HG02759 (cell line): ENCODE data around the gene DYNC1I1.

Experiments used
- ATAC-seq: cut with Tn5 transposase; IDR thresholded peaks from one replicate; pipeline ENCODE4 v1.9.1; 2021; ENCODE audit warnings: mild to moderate bottlenecking, moderate library complexity; ENCODE audit not compliant: unreplicated experiment

DYNC1I1 gene

DNA sequence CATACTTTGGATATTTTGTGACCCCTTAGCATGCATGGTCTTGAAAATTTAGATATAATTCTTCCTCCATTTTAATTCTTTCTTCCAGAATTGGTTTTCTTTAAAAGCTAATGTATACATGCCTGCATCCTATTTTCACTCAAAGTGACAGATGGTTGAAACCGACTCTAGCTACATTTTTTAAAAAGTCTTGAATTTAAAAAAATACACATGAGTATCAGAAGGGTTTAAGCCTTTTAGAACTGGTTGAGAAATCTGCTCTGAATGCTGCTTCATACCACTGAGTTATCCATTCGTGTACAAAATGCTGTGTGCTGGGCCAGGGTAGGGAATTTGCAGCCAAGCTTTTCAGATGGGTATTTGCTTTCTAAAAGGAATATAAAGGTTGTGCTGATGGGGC, 16.5 kb downstream of the DYNC1I1 start:
- ATAC-seq = no peak

GRCh38 chr7:95793658-95794057, 21.3 kb downstream of the DYNC1I1 start:
- ATAC-seq = no peak

DNA sequence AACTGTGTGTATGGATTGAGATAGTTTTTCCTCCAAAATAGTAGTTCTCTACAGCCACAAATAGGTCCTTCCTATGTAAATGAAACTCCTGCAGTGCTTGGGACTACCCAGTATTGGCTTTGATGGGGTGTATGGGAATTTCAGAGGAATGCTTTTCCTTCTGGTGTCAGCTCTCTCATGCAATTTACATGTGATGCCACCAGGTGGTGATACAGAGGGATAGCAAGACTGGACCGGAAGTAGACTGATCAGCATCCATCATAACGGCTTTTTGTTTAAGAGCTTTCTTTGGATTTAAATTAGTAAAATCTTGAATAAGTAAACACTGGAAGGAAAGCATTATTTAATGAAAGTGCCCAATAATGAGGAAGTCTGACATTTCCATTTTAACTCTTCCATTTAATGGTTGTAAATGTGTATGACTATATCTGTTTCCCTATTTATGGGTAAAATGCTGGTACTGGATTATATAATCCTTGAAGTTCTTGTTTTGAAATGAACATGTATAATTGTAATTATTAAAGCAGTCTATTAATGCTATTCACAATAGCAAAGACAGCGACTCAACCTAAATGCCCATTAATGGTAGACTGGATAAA, 22.7 kb downstream of the DYNC1I1 start:
- ATAC-seq = no peak

GRCh38 chr7:95796617-95797016, 24.3 kb downstream of the DYNC1I1 start:
- no peak for ATAC-seq

GRCh38 chr7:95798401-95798930, 26.1 kb downstream of the DYNC1I1 start:
- no peak for ATAC-seq

DNA sequence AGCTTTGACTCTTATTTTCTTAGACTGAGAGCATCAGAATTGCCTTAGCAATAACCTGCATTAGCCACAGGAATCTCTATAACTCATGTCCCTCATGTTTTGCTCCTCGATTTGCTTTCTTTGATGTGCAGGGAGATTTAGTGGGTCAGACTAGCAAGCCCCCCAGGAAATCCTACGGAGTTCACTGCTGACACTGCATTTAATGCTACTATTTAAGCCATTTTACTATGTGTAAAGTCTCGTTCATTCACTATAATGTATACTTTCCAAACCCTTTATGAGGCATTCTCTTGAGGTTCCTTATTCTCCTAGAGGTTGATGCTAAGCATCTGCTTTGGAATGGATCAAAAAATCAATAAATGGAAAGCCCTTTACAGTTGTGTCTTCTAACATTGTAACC, 28.4 kb downstream of the DYNC1I1 start:
- ATAC-seq = no peak

- ATAC-seq = no peak
Observed at GRCh38 chr7:95802270-95802669, 29.9 kb downstream of the DYNC1I1 start.

DNA sequence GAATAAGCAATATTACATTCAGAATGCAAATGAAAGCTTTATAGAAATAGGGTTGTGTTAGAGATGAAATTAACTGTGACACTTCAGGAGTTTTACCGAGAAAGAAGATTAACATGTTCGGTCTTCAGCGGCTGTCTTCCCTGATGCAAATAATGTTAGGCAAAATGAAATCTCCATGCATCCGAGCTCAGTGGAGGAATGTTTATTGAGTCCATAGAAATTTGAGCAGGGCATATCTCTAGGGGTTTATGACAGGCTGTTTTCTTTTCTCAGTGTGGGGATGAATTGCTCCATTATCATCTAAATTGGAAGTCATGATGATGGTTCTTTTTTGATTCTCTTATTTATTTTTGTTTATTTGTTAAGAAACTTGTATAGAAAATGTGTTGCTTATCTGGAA, 31.7 kb downstream of the DYNC1I1 start:
- no peak for ATAC-seq

DNA sequence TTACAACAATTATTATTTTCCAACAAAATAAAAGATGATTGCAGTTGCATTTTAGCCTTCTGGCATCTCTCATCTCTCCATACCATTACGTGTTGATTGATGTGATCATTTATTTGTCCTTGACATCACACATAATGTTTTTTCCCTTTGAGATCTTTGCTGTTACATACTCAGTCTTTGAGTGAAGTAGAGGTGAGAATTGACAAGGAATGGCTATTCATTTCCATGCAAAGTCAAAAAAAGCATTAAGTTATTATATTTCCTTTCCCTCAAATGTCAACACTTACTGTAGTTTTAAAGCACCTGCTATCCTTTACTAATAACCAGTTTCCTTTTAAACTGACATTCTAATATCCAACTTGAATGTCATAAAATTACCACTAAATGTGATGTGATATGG, 33.6 kb downstream of the DYNC1I1 start:
- no peak for ATAC-seq

DNA sequence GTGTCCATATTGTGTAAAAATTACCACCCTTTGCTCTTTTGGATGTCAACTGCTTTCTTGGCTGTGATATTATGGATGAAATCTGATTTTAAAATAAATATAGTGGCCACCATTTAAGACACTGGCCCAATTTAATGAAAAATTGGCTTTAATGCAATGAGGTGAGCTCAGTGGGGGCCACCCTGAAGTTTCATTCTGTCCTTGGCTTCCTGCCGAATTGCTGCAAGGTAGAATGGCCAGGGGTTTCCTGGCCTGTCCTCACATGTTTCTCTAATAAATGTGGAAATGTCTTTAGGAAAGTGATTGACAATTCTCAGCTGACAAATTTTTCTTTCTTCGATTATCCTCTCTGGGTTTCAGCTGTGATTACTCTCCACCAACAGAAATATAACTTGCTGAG, 36.0 kb downstream of the DYNC1I1 start:
- ATAC-seq = no peak

- ATAC-seq = no peak
Observed at GRCh38 chr7:95811846-95812445, 39.6 kb downstream of the DYNC1I1 start.

DNA sequence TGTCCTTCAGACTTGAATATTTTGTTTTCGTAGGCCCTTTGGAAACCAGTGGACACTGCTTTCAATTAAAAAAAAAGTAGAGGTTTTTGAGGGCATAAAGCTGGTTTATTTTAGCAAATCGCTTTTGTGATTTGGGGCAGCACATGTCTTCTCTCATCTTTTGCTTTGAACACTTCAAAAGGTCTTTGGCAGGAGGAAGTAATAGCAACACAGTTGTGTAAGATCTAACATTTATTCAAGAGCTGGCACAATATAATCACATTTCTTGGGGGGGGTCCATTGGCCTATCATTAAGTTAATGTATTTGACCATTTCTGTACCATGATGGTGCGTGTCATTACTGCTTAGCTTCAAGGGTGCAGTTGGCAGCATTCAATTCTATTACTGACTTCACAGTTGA, 42.4 kb downstream of the DYNC1I1 start:
- ATAC-seq = no peak

GRCh38 chr7:95817866-95818640, 45.7 kb downstream of the DYNC1I1 start:
- no peak for ATAC-seq

DNA sequence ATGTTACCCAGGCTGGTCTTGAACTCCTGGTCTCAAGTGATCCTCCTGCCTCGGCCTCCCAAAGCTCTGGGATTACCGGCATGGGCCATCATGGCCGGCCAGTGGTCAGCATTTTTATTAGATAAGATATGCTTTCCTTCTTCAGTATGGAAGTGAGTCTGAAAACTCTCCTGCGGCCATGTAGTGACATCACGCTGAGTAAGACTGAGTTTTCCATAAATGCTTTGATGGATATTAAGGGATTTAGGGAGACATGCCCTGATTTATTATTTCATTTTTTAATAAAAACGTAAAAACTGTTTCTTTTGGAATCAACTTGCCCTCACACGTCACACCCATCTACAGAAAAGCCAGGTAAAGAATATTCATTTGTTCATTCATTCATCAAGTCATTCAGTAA, 48.4 kb downstream of the DYNC1I1 start:
- ATAC-seq = no peak

DNA sequence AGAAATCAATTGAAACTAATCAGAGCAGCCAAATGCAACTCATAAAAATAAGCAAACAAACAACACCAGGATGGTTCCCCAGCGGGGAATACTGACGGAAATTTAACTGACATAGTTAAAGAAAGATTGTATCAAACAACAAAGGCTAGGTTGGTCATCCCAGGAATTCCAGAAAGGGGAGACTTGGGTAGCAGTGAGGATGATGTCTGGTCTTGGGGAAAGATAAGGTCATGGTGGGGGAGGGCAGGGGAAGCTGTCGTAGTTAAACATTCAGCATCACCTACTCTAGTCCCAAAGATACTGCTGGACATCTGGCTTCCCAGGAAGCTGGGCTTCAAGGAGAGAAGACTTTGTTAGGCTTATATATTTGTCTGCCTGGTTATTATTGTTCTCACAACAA, 50.4 kb downstream of the DYNC1I1 start:
- ATAC-seq = no peak

DNA sequence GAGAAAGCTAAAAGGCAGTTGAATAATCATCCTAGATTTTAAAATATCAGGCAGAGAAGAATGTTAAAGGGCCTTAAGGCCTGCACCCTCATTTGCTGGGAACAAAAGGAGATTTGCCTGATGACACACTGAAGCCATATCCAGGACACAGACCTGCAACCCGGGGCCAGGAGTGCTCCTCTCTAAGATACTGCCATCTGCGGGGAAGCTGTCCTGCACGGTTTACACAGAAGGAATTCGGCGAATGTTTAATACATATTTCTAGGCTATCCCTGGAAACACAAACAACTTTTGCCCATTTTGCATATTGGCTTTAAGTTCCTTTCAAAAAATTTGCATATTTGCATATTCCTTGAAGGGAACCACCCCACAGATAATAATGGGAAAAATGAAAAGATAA, 52.3 kb downstream of the DYNC1I1 start:
- ATAC-seq = no peak

- ATAC-seq = no peak
Observed at GRCh38 chr7:95828824-95829790, 56.8 kb downstream of the DYNC1I1 start.

DNA sequence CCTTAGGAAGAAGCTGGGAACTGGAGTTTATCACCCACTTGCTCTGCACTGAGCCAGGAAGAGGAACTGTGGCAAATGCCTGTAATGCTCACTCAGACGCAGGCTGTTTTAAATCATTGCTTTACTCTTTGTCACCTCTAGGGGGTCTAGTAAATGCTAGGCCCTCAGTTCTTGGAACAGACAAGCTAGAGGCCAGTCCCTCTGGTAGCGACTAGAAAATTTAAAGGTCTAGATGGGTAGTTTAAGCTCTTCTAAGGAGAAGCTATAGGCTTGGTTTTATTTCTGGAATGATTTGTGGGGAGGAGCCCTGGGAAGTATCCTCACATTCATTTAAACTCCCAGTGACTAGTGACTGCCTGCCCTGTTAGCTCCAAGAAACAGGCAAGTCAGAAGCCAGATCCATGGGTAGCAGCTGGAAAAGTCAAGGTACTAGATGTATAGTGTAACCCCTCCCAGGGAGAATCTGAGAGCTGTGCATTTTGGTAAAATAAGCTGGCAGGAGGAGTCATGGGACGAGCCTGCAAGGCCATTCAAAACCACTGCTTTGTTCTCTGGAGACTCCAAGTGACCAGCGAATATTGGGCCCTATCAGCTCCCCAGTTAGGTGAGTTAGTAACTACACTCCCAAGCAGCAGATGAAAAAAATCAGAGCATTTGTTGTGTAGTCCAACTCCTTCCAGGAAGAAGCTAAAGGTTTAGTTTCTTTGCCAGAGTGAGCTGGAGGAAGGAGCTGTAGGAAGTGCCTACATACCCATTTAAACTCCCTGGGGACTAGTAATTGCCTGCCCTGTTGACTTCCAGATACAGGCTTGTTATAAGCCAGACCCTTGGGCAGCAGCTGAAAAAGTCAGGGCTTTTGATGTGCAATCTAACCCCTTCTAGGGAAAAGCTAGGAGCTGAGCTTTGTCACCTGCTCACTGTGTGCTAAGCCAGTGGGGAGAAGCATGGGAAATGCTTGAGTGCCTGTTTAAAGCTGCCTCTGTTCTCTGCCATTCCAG, 68.9 kb downstream of the DYNC1I1 start:
- peak; percentile 94 for ATAC-seq

GRCh38 chr7:95843286-95843685, 70.9 kb downstream of the DYNC1I1 start:
- no peak for ATAC-seq

DNA sequence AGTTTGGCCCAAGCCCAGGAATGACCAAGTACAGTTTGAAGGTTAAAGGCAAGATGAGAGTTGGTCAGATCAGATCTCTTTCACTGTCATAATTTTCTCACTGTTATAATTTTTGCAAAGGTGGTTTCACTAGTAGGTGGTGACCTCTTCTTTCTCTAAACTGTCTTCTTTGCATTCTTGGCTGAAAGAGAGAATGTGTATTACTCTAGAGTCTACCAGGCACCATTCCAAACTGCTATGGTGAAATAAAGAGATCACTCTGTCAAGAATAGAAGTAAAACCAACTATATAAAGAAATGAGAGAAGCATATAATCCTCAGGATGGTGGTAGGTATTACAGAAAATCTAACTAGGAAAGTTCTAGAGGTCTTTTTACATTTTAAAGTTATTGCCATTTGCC, 72.7 kb downstream of the DYNC1I1 start:
- no peak for ATAC-seq
